DOHH2 (cell line): ENCODE measurements around the gene TATDN2.

Experiments
- H3F3A ChIP-seq: fragments of 200-600 bp; sonication (generic), shearing (Covaris generic); 2 replicates; pipeline ENCODE4 v1.6.0; 2016; ENCODE audit warnings: antibody characterized with exemption, mild to moderate bottlenecking; ENCODE audit not compliant: control insufficient read depth, insufficient read depth
- H3K27ac ChIP-seq: fragments of 200-600 bp; sonication (generic); 2 replicates; pipeline ENCODE4 v1.5.1; 2014; ENCODE audit warnings: low read depth, mild to moderate bottlenecking, low read length, moderate library complexity
- H3K27me3 ChIP-seq: fragments of 200-600 bp; sonication (generic); 2 replicates; pipeline ENCODE4 v1.6.1; 2014; ENCODE audit warnings: mild to moderate bottlenecking, low read length, mixed read lengths; ENCODE audit not compliant: control insufficient read depth
- H3K36me3 ChIP-seq: fragments of 200-600 bp; sonication (generic); 2 replicates; pipeline ENCODE4 v1.6.1; 2014; ENCODE audit warnings: mild to moderate bottlenecking, low read length, moderate library complexity, mixed read lengths; ENCODE audit not compliant: control insufficient read depth
- H3K4me1 ChIP-seq: fragments of 200-600 bp; sonication (generic); 2 replicates; pipeline ENCODE4 v1.6.1; 2014; ENCODE audit warnings: mild to moderate bottlenecking, low read length, mixed read lengths; ENCODE audit not compliant: control insufficient read depth
- H3K4me2 ChIP-seq: fragments of 200-600 bp; sonication (generic); 2 replicates; pipeline ENCODE4 v1.6.0; 2014; ENCODE audit warnings: mild to moderate bottlenecking, low read length, moderate library complexity
- H3K4me3 ChIP-seq: fragments of 200-600 bp; sonication (generic); 2 replicates; pipeline ENCODE4 v1.5.1; 2014; ENCODE audit warnings: mild to moderate bottlenecking, low read length, mixed read lengths
- H3K79me2 ChIP-seq: fragments of 200-600 bp; sonication (generic); 2 replicates; pipeline ENCODE4 v1.6.1; 2014; ENCODE audit warnings: mild to moderate bottlenecking, low read length, mixed read lengths; ENCODE audit not compliant: control insufficient read depth
- H3K9me2 ChIP-seq: fragments of 200-600 bp; sonication (generic); replicated peaks from 2 replicates; pipeline ENCODE4 v1.6.1; 2014; ENCODE audit warnings: mild to moderate bottlenecking, low read length, mixed read lengths; ENCODE audit not compliant: control insufficient read depth
- H3K9me3 ChIP-seq: fragments of 200-600 bp; sonication (generic); 2 replicates; pipeline ENCODE4 v1.6.1; 2014; ENCODE audit warnings: antibody characterized with exemption, low read length, mixed read lengths; ENCODE audit not compliant: control insufficient read depth, insufficient read depth
- H4K20me1 ChIP-seq: fragments of 200-600 bp; sonication (generic); 2 replicates; pipeline ENCODE4 v1.6.0; 2014; ENCODE audit warnings: low read depth, mild to moderate bottlenecking, antibody characterized with exemption, low read length, moderate library complexity; ENCODE audit not compliant: control insufficient read depth, insufficient read depth
- EZH2phosphoT487 ChIP-seq: fragments of 200-600 bp; sonication (generic); IDR thresholded peaks from 2 replicates; pipeline ENCODE4 v1.6.1; 2017; ENCODE audit warnings: borderline replicate concordance, mild to moderate bottlenecking, antibody characterized with exemption, low read length, moderate library complexity, mixed read lengths
- TF ChIP-seq, protein P1 (sequence below): fragments of 200-600 bp; sonication (generic); IDR thresholded peaks from one replicate; pipeline ENCODE4 v1.5.1; 2014; ENCODE audit warnings: antibody characterized with exemption, mild to moderate bottlenecking, low read depth, low read length; ENCODE audit not compliant: poor library complexity, severe bottlenecking

The TATDN2 gene

DNA sequence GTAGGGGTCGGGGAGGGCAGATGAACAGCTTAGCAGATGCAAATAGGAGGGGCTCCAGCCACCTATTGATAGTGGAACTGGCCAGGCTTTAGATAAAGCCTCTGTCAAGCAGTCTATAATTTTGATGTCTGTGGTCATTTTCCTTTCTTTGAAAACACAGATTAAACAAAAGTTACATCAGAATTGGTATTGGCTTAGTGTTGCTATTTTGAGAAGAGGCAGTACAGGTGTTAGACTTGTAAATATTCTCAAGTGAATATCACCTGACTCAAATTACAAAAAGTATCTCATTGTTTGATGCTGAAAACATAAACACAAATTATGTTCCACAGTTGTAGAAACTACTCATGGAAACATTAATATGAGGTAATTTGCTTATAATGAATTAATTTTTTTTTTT is 26.3 kb downstream of the TATDN2 start:
- Histone ChIP-seq H3K36me3 (peaks cover 92% of the 10 kb centered on the region), H3K4me1 (peaks cover 42% of the 10 kb centered on the region), H3K9me2 (no peaks in the 10 kb centered on the region), H3K4me3 (0 out of 2 replicates have a peak overlapping the region, but pooled peaks have one; percentile 49), H3K79me2 (peaks cover 91% of the 10 kb centered on the region), H3F3A (peaks cover 4% of the 10 kb centered on the region; the same call in 1 of the 2 replicates), H3K4me2 (peak overlapping the region; percentile 59), H3K27ac (peak overlapping the region; percentile 40), H3K9me3 (no peaks in the 10 kb centered on the region), H4K20me1 (peaks cover 19% of the 10 kb centered on the region), H3K27me3 (no peaks in the 10 kb centered on the region)
- TF ChIP-seq, protein P1, sequence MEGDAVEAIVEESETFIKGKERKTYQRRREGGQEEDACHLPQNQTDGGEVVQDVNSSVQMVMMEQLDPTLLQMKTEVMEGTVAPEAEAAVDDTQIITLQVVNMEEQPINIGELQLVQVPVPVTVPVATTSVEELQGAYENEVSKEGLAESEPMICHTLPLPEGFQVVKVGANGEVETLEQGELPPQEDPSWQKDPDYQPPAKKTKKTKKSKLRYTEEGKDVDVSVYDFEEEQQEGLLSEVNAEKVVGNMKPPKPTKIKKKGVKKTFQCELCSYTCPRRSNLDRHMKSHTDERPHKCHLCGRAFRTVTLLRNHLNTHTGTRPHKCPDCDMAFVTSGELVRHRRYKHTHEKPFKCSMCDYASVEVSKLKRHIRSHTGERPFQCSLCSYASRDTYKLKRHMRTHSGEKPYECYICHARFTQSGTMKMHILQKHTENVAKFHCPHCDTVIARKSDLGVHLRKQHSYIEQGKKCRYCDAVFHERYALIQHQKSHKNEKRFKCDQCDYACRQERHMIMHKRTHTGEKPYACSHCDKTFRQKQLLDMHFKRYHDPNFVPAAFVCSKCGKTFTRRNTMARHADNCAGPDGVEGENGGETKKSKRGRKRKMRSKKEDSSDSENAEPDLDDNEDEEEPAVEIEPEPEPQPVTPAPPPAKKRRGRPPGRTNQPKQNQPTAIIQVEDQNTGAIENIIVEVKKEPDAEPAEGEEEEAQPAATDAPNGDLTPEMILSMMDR: no peak
- TF ChIP-seq EZH2phosphoT487: no peak

DNA sequence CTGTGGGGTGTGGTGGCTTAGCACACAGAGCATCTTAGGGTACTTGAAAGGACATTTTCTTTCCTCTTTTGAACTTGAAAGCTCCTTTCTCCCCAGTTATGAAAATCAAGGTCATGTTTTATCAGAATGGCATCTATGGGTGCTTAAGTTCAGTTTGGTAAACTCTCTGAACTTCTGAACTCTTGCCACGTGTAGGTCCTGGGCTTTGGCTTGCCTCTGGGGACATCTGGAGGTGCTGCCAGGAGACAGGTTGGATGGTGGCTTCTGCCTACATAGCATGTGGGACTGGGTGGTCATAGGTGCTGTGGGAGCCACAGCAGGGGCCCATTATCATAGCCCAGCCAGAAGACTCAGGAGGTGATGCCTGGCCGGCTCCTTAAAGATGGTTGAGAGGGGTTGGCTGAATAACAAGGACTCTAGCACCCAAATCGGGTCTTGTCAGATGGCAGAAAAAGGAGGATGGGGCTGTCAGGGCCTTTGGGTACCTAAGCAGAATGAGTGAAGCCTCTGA is 28.9 kb downstream of the TATDN2 start:
- H3K79me2 ChIP-seq: peaks cover 71% of the 10 kb centered on the region
- H3F3A ChIP-seq: peaks cover 4% of the 10 kb centered on the region; the same call in 1 of the 2 replicates
- no peak overlapping the region for H3K4me3 ChIP-seq
- peaks cover 27% of the 10 kb centered on the region for H4K20me1 ChIP-seq
- H3K27me3 ChIP-seq: no peaks in the 10 kb centered on the region
- no peaks in the 10 kb centered on the region for H3K9me2 ChIP-seq
- H3K4me1 ChIP-seq: peaks cover 26% of the 10 kb centered on the region
- H3K4me2 ChIP-seq: no peak overlapping the region
- no peaks in the 10 kb centered on the region for H3K9me3 ChIP-seq
- H3K36me3 ChIP-seq: peaks cover 86% of the 10 kb centered on the region
- H3K27ac ChIP-seq: no peak overlapping the region
- TF ChIP-seq EZH2phosphoT487: no peak
- TF ChIP-seq, protein P1: no peak

DNA sequence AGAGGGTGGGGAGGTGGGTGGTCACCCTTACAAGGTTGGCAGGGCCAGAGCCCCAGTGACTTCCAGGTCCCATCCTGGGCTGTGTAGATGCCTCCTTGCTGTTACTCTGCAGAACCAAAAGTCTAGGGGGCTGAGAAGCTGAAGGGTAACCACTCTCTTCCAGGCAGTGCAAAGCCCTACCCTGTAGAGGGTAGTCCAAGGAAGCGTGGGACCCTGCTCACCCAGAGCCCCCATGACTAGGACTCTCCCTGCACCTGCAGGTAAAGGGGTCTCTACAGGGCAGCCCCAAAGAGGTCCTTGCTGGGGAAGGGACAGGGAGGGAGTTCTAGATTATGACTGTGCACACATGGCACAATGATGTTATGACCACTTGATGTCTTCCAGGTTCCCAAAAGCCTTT is 30.2 kb downstream of the TATDN2 start:
- no peaks in the 10 kb centered on the region for H3K9me3 ChIP-seq
- H3K27ac ChIP-seq: no peak overlapping the region
- H3K9me2 ChIP-seq: no peaks in the 10 kb centered on the region
- no peak overlapping the region for H3K4me3 ChIP-seq
- H3K4me2 ChIP-seq: no peak overlapping the region
- peaks cover 4% of the 10 kb centered on the region; the same call in 1 of the 2 replicates for H3F3A ChIP-seq
- H4K20me1 ChIP-seq: peaks cover 25% of the 10 kb centered on the region
- H3K36me3 ChIP-seq: peaks cover 89% of the 10 kb centered on the region
- TF ChIP-seq, protein P1: no peak
- TF ChIP-seq EZH2phosphoT487: no peak
- no peaks in the 10 kb centered on the region for H3K27me3 ChIP-seq
- H3K4me1 ChIP-seq: peaks cover 13% of the 10 kb centered on the region
- peaks cover 58% of the 10 kb centered on the region for H3K79me2 ChIP-seq
